ENCODE measurements around the gene DNAJC4.

DNAJC4 gene

DNA sequence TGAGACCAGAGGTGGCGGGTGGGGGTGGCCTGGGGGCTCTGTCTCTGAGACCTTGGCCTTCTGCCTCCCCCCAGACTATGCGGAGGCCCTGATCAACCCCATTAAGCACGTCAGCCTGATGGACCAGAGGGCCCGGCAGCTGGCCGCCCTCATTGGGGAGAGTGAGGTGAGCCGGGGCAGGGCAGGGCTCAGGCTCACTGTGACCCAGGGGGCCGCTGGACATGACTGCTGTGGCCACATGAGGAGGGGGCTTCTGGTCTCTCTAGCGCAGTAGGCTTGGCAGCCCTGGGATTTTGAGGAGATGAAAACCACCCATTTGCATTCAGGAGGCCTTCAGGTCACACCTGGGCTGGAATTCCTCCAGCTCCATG, 33.6 kb downstream of the DNAJC4 start:
- TF ChIP-seq, protein P1, sequence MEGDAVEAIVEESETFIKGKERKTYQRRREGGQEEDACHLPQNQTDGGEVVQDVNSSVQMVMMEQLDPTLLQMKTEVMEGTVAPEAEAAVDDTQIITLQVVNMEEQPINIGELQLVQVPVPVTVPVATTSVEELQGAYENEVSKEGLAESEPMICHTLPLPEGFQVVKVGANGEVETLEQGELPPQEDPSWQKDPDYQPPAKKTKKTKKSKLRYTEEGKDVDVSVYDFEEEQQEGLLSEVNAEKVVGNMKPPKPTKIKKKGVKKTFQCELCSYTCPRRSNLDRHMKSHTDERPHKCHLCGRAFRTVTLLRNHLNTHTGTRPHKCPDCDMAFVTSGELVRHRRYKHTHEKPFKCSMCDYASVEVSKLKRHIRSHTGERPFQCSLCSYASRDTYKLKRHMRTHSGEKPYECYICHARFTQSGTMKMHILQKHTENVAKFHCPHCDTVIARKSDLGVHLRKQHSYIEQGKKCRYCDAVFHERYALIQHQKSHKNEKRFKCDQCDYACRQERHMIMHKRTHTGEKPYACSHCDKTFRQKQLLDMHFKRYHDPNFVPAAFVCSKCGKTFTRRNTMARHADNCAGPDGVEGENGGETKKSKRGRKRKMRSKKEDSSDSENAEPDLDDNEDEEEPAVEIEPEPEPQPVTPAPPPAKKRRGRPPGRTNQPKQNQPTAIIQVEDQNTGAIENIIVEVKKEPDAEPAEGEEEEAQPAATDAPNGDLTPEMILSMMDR (IDR thresholded peaks at IDR 0.05; ENCODE audit: insufficient read depth, low read length, poor library complexity, severe bottlenecking): no peak
- TF ChIP-seq EZH2phosphoT487 (conservative IDR thresholded peaks at IDR 0.05; ENCODE audit: low read length): no peak
- Histone ChIP-seq H3K9me2 (replicated peaks; ENCODE audit: insufficient read depth, low read length) (no peaks in the 10 kb centered on the region), H3K4me3 (ENCODE audit: insufficient read depth, low read length, poor library complexity, severe bottlenecking) (no peak overlapping the region), H4K20me1 (ENCODE audit: low read depth, low read length) (no peaks in the 10 kb centered on the region), H3K79me2 (ENCODE audit: insufficient read depth, low read length) (0 out of 2 replicates have a peak, but pooled peaks cover 3% of the 10 kb centered on the region), H3K9ac (ENCODE audit: low read length) (no peak overlapping the region), H3K36me3 (ENCODE audit: low read length) (no peaks in the 10 kb centered on the region), H3K4me2 (ENCODE audit: low read depth, low read length, poor library complexity, severe bottlenecking) (no peak overlapping the region), H3K27ac (ENCODE audit: low read depth, low read length) (no peak overlapping the region), H3K9me3 (ENCODE audit: insufficient read depth, low read length) (no peaks in the 10 kb centered on the region), H2AFZ (ENCODE audit: low read depth, low read length, severe bottlenecking) (no peak overlapping the region), H3K27me3 (ENCODE audit: low read length) (no peaks in the 10 kb centered on the region), H3F3A (ENCODE audit: insufficient read depth) (no peaks in the 10 kb centered on the region)

DNA sequence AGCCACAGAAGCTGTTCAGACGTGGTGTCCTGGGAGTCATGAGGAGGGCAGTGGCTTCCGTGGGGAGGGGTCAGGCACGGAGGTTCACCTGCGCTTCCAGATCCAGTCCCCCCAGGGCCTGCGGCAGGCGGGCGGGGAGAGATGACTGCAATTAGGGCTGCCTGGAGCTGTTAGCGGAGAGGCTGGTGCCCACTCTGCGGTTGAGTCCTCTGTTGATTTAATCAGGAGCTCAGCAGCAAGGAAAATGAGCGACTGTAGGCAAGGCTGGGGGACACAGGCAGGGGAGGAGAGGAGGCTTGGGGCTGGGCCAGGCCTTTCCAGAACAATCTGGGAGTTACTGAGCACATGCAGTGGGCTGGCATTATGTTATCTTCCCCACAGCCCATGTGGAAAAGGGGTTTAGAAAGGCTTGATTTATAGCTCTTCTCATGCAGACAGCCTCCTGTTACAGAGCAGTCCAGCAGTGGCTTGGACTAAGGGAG, 34.1 kb downstream of the DNAJC4 start:
- Histone ChIP-seq H2AFZ (ENCODE audit: low read depth, low read length, severe bottlenecking) (no peak overlapping the region), H3F3A (ENCODE audit: insufficient read depth) (no peaks in the 10 kb centered on the region), H3K36me3 (ENCODE audit: low read length) (no peaks in the 10 kb centered on the region), H3K79me2 (ENCODE audit: insufficient read depth, low read length) (0 out of 2 replicates have a peak, but pooled peaks cover 6% of the 10 kb centered on the region), H3K27ac (ENCODE audit: low read depth, low read length) (no peak overlapping the region), H3K4me2 (ENCODE audit: low read depth, low read length, poor library complexity, severe bottlenecking) (no peak overlapping the region), H3K4me3 (ENCODE audit: insufficient read depth, low read length, poor library complexity, severe bottlenecking) (no peak overlapping the region), H3K27me3 (ENCODE audit: low read length) (no peaks in the 10 kb centered on the region), H3K9me2 (replicated peaks; ENCODE audit: insufficient read depth, low read length) (no peaks in the 10 kb centered on the region), H3K9ac (ENCODE audit: low read length) (no peak overlapping the region), H3K9me3 (ENCODE audit: insufficient read depth, low read length) (no peaks in the 10 kb centered on the region), H4K20me1 (ENCODE audit: low read depth, low read length) (no peaks in the 10 kb centered on the region)
- TF ChIP-seq EZH2phosphoT487 (conservative IDR thresholded peaks at IDR 0.05; ENCODE audit: low read length): no peak
- TF ChIP-seq, protein P1 (IDR thresholded peaks at IDR 0.05; ENCODE audit: insufficient read depth, low read length, poor library complexity, severe bottlenecking): no peak

DNA sequence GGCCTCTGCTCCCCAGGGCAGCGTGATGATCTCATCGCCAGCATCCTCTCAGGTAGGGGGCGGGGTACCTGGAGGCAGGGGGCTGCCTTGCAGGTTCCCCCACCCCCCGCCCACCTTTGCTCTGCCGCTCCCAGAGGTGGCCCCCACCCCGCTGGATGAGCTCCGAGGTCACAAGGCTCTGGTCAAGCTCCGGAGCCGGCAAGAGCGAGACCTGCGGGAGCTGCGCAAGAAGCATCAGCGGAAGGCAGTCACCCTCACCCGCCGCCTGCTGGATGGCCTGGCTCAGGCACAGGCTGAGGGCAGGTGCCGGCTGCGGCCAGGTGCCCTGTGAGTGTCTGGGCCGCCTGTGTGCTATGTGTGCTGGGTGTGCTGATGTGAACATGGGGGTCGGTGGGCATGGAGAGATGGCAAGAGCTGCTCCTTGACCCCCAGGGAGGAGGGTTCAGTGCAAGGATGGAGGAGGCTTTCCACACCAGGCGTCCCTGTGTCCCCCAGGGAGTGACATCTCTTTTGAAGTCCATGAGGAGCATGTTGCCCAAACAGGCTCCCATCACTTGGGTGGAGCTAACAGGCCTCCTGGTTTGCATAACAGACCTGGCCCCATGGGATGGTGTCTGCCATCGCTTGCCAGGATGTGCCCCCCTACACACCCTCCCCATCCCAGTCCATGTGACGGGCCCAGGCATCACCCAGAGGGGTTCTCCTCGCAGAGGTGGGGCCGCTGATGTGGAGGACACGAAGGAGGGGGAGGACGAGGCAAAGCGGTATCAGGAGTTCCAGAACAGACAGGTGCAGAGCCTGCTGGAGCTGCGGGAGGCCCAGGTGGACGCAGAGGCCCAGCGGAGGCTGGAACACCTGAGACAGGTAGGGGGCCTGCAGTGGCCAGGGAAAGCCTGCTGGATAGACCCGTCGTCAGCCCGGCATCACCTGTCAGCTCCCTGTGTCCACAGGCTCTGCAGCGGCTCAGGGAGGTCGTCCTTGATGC, 35.1 kb downstream of the DNAJC4 start:
- peaks cover 4% of the 10 kb centered on the region; the same call in 1 of the 2 replicates for H3F3A ChIP-seq (ENCODE audit: insufficient read depth)
- no peaks in the 10 kb centered on the region for H3K27me3 ChIP-seq (ENCODE audit: low read length)
- H3K9me3 ChIP-seq (ENCODE audit: insufficient read depth, low read length): no peaks in the 10 kb centered on the region
- no peak for TF ChIP-seq EZH2phosphoT487 (conservative IDR thresholded peaks at IDR 0.05; ENCODE audit: low read length)
- TF ChIP-seq, protein P1 (IDR thresholded peaks at IDR 0.05; ENCODE audit: insufficient read depth, low read length, poor library complexity, severe bottlenecking): no peak
- no peaks in the 10 kb centered on the region for H3K9me2 ChIP-seq (replicated peaks; ENCODE audit: insufficient read depth, low read length)
- H3K27ac ChIP-seq (ENCODE audit: low read depth, low read length): no peak overlapping the region
- H4K20me1 ChIP-seq (ENCODE audit: low read depth, low read length): no peaks in the 10 kb centered on the region
- no peak overlapping the region for H3K9ac ChIP-seq (ENCODE audit: low read length)
- H3K79me2 ChIP-seq (ENCODE audit: insufficient read depth, low read length): 0 out of 2 replicates have a peak, but pooled peaks cover 6% of the 10 kb centered on the region
- H3K4me2 ChIP-seq (ENCODE audit: low read depth, low read length, poor library complexity, severe bottlenecking): no peak overlapping the region
- H2AFZ ChIP-seq (ENCODE audit: low read depth, low read length, severe bottlenecking): no peak overlapping the region
- H3K4me3 ChIP-seq (ENCODE audit: insufficient read depth, low read length, poor library complexity, severe bottlenecking): no peak overlapping the region
- no peaks in the 10 kb centered on the region for H3K36me3 ChIP-seq (ENCODE audit: low read length)

All from SU-DHL-6 (cell line).